IPS DF 6.9 (cell line): ENCODE results near the gene IKZF3.
"Not testable (repeated sequence)": the region's sequence is repeated elsewhere in the genome, so short reads cannot be mapped to it uniquely, and the experiment has no call there.

ENCODE experiments used
- DNase-seq: peaks from one replicate; pipeline ENCODE4 v3.0.0-alpha.2; 2013; ENCODE audit warnings: low read depth, low spot score
- H3K27ac ChIP-seq: one replicate; pipeline ENCODE4 v1.5.1; 2013; ENCODE audit warnings: low read length, control low read depth
- H3K27me3 ChIP-seq: 2 replicates; pipeline ENCODE4 v1.6.1; 2013; ENCODE audit warnings: mild to moderate bottlenecking, low read length; ENCODE audit not compliant: control insufficient read depth, insufficient read depth
- H3K36me3 ChIP-seq: 2 replicates; pipeline ENCODE4 v1.6.1; 2013; ENCODE audit warnings: low read length; ENCODE audit not compliant: control insufficient read depth, insufficient read depth
- H3K4me1 ChIP-seq: 2 replicates; pipeline ENCODE4 v1.6.1; 2013; ENCODE audit warnings: low read length; ENCODE audit not compliant: control insufficient read depth, insufficient read depth
- H3K4me3 ChIP-seq: 2 replicates; pipeline ENCODE4 v1.5.1; 2013; ENCODE audit warnings: mild to moderate bottlenecking, low read length
- H3K9me3 ChIP-seq: 2 replicates; pipeline ENCODE4 v1.6.1; 2013; ENCODE audit warnings: low read length, inconsistent platforms; ENCODE audit not compliant: control insufficient read depth, insufficient read depth
- WGBS: extraction: QIAGEN DNeasy Blood & Tissue Kit; methylation state at CpG from one replicate; pipeline ENCODE4 v1.1.7; 2013; ENCODE audit warnings: mixed read lengths, missing lambda C conversion rate; ENCODE audit not compliant: insufficient read length, insufficient coverage; 5-methylcytosine and 5-hydroxymethylcytosine counted together

The IKZF3 gene

DNA sequence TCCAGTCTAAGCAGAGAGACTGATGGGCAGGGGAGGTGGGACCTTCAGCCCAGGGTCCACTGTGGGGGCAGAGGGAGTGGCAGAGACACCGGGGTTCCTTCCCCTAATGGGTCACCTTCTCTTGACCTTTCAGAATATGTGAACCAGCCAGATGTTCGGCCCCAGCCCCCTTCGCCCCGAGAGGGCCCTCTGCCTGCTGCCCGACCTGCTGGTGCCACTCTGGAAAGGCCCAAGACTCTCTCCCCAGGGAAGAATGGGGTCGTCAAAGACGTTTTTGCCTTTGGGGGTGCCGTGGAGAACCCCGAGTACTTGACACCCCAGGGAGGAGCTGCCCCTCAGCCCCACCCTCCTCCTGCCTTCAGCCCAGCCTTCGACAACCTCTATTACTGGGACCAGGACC lies 136.6 kb downstream of the IKZF3 start:
- Histone ChIP-seq H3K4me3 (no peak overlapping the region), H3K27me3 (no peaks in the 10 kb centered on the region), H3K36me3 (peaks cover 36% of the 10 kb centered on the region), H3K27ac (no peak overlapping the region), H3K4me1 (0 out of 2 replicates have a peak, but pooled peaks cover 1% of the 10 kb centered on the region), H3K9me3 (no peaks in the 10 kb centered on the region; the same call in 1 of the 2 replicates)
- DNase-seq, result no peak
- no CpG with 5 or more reads among the region's 10 CpGs for WGBS

DNA sequence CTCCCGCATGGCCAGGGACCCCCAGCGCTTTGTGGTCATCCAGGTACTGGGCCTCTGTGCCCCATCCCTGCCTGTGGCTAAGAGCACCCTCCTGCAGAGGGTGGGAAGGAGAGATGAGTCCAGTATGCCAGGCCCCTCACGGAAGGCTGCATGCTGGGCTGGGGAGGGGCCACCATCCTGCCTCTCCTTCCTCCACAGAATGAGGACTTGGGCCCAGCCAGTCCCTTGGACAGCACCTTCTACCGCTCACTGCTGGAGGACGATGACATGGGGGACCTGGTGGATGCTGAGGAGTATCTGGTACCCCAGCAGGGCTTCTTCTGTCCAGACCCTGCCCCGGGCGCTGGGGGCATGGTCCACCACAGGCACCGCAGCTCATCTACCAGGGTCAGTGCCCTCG lies 137.5 kb downstream of the IKZF3 start:
- no peak overlapping the region for H3K27ac ChIP-seq
- no CpG with 5 or more reads among the region's 9 CpGs for WGBS
- no peaks in the 10 kb centered on the region; the same call in 1 of the 2 replicates for H3K9me3 ChIP-seq
- no peak overlapping the region for H3K4me3 ChIP-seq
- no peak for DNase-seq
- H3K27me3 ChIP-seq, result no peaks in the 10 kb centered on the region
- 0 out of 2 replicates have a peak, but pooled peaks cover 1% of the 10 kb centered on the region for H3K4me1 ChIP-seq
- peaks cover 36% of the 10 kb centered on the region for H3K36me3 ChIP-seq

DNA sequence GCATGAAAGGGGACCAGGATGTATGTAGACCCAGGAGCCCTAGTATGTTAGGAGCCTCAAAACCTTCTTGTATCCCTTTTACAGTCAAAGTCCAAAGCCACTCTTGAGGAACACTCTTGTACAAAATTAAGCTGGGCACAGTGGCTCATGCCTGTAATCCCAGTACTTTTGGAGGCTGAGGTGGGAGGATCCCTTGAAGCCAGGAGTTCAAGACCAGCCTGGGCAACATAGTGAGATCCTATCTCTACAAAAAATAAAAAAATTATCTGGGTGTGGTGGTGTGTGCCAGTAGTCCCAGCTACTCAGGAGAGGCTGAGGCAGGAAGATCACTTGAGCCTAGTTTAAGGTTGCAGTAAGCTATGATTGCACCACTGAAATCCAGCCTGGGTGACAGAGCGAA lies 138.2 kb downstream of the IKZF3 start:
- WGBS, result no CpG with 5 or more reads among the region's 1 CpG
- not testable (repeated sequence) for H3K4me1 ChIP-seq, H3K27me3 ChIP-seq, DNase-seq, H3K4me3 ChIP-seq, H3K27ac ChIP-seq, H3K9me3 ChIP-seq
- peaks cover 36% of the 10 kb centered on the region for H3K36me3 ChIP-seq

DNA sequence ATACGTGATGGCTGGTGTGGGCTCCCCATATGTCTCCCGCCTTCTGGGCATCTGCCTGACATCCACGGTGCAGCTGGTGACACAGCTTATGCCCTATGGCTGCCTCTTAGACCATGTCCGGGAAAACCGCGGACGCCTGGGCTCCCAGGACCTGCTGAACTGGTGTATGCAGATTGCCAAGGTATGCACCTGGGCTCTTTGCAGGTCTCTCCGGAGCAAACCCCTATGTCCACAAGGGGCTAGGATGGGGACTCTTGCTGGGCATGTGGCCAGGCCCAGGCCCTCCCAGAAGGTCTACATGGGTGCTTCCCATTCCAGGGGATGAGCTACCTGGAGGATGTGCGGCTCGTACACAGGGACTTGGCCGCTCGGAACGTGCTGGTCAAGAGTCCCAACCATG lies 139.4 kb downstream of the IKZF3 start:
- 0 out of 2 replicates have a peak, but pooled peaks cover 1% of the 10 kb centered on the region for H3K4me1 ChIP-seq
- WGBS, result no CpG with 5 or more reads among the region's 13 CpGs
- no peaks in the 10 kb centered on the region for H3K27me3 ChIP-seq
- no peak for DNase-seq
- no peaks in the 10 kb centered on the region; the same call in 1 of the 2 replicates for H3K9me3 ChIP-seq
- no peak overlapping the region for H3K4me3 ChIP-seq
- H3K27ac ChIP-seq, result no peak overlapping the region
- peaks cover 39% of the 10 kb centered on the region for H3K36me3 ChIP-seq

DNA sequence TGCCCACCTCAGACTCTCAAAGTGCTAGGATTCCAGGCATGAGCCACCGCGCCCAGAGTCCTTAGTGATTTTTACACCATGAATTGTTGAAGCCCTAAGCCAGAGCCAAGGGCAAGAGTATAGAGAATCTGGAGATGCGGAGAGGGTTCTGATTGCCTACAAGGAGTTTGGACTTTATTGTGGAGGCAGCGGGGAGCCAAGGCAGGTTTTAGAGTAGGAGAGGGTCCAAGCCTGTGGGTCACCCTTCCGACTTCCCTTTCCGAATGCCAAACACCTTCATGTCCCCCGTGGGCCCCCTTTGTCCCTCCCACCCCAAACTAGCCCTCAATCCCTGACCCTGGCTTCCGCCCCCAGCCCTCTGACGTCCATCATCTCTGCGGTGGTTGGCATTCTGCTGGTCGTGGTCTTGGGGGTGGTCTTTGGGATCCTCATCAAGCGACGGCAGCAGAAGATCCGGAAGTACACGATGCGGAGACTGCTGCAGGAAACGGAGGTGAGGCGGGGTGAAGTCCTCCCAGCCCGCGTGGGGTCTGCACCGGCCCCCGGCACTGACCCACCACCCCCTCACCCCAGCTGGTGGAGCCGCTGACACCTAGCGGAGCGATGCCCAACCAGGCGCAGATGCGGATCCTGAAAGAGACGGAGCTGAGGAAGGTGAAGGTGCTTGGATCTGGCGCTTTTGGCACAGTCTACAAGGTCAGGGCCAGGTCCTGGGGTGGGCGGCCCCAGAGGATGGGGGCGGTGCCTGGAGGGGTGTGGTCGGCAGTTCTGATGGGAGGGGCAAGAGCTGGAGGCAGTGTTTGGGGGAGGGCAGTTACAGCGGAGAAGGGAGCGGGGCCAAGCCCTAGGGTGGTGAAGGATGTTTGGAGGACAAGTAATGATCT lies 140.9 kb downstream of the IKZF3 start:
- no peak overlapping the region for H3K27ac ChIP-seq
- H3K36me3 ChIP-seq, result peaks cover 41% of the 10 kb centered on the region
- no peaks in the 10 kb centered on the region for H3K27me3 ChIP-seq
- 0 out of 2 replicates have a peak, but pooled peaks cover 1% of the 10 kb centered on the region for H3K4me1 ChIP-seq
- no peaks in the 10 kb centered on the region; the same call in 1 of the 2 replicates for H3K9me3 ChIP-seq
- DNase-seq, result no peak
- WGBS, result no CpG with 5 or more reads among the region's 34 CpGs
- H3K4me3 ChIP-seq, result no peak overlapping the region

DNA sequence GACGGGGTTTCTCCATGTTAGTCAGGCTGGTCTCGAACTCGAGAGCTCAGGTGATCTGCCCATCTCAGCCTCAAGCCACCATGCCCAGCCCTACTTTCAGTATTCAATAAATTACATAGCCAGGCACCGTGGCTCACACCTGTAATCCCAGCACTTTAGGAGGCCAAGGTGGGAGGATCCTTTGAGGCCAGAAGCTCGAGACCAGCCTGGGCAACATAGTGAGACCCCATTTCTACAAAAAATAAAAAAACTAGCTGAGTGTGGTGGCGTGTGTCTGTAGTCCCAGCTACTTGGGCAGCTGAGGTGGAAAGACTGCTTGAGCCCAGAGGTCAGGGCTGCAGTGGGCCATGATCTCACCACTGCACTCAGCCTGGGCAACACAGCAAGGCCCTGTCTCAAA lies 142.0 kb downstream of the IKZF3 start:
- Histone ChIP-seq H3K27me3 (no peaks in the 10 kb centered on the region), H3K9me3 (no peaks in the 10 kb centered on the region), H3K4me1 (0 out of 2 replicates have a peak, but pooled peaks cover 1% of the 10 kb centered on the region), H3K36me3 (peaks cover 33% of the 10 kb centered on the region), H3K27ac (no peak overlapping the region), H3K4me3 (no peak overlapping the region)
- no peak for DNase-seq
- WGBS, result no CpG with 5 or more reads among the region's 6 CpGs

DNA sequence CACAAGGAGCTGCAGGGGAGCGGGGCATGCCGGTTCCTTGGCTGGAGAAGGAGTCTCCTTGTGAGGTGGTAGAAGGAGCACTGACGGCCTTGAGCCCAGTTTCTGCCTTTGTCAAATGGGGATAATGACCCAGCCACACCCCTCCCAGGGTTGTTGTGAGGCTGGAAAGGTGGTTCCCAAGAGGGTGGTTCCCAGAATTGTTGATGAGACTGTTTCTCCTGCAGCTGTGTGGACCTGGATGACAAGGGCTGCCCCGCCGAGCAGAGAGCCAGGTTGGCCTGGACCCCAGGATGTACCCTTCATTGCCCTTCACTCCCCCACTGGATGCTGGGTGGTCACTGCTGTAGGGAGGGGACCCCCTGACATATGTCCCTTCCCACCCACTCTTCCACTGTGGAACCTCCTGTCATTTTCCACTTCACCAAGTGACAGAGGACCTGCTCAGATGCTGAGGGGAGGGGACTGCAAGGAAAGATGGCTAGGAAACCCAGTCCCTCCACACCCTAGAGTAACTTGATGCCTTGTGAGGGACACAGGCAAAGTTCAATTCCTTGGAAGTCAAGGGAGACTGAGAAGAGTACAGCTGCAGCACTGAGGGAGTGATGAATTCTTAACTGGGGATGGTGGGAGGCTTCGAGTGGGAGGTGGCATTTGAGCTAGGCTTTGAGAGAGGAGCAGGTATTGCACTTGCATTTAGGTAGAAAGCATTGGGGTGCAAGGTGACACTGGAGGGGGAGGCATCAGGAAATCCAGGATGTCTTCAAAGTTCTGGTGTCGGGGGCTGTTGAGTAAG lies 144.4 kb downstream of the IKZF3 start:
- DNase-seq, result no peak
- H3K36me3 ChIP-seq, result peaks cover 34% of the 10 kb centered on the region
- no peak overlapping the region for H3K27ac ChIP-seq
- H3K9me3 ChIP-seq, result no peaks in the 10 kb centered on the region
- no peaks in the 10 kb centered on the region for H3K27me3 ChIP-seq
- no peak overlapping the region for H3K4me3 ChIP-seq
- 0 out of 2 replicates have a peak, but pooled peaks cover 1% of the 10 kb centered on the region for H3K4me1 ChIP-seq
- WGBS, result no CpG with 5 or more reads among the region's 7 CpGs

DNA sequence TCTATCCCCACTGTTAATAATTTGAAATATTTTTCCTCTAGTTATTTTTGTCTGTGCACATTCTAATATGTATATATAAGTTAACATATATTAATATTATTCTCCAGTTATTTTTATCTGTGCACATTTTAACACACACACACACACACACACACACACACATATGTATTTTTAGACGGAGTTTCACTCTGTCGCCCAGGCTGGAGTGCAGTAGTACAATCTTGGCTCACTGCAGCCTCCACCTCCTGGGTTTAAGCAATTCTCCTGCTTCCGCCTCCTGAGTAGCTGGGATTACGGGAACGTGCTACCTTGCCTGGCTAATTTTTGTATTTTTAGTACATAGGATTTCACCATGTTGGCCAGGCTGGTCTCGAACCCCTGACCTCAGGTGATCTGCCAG lies 146.5 kb downstream of the IKZF3 start:
- H3K4me3 ChIP-seq, result no peak overlapping the region
- no CpG with 5 or more reads among the region's 6 CpGs for WGBS
- peaks cover 30% of the 10 kb centered on the region for H3K36me3 ChIP-seq
- H3K4me1 ChIP-seq, result no peaks in the 10 kb centered on the region
- H3K9me3 ChIP-seq, result no peaks in the 10 kb centered on the region
- DNase-seq, result no peak
- H3K27me3 ChIP-seq, result no peaks in the 10 kb centered on the region
- no peak overlapping the region for H3K27ac ChIP-seq

DNA sequence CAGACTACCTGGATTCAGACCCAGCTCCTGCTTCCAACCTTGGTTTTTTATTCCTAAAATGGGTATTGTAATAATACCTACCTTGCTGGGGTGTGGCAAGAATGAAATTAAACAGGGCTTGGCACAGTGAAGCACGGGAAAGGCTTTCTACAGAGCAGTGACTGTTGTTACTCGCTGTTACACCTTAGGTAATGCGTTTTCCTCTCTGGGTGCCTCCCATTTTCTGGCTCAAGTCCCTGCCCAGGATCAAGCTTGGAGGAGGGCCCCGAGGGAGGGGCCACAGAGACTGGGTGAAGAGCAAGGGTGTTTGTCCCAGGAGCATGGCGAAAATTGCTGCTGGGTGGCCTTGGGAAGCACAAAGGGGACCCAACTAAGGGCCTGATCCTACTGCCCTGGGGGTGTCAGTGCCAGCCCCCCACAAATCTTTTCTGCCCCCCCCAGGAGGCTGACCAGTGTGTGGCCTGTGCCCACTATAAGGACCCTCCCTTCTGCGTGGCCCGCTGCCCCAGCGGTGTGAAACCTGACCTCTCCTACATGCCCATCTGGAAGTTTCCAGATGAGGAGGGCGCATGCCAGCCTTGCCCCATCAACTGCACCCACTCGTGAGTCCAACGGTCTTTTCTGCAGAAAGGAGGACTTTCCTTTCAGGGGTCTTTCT lies 147.1 kb downstream of the IKZF3 start:
- Histone ChIP-seq H3K27ac (no peak overlapping the region), H3K27me3 (no peaks in the 10 kb centered on the region), H3K9me3 (no peaks in the 10 kb centered on the region), H3K4me3 (no peak overlapping the region), H3K36me3 (peaks cover 34% of the 10 kb centered on the region), H3K4me1 (no peaks in the 10 kb centered on the region)
- WGBS, result no CpG with 5 or more reads among the region's 11 CpGs
- DNase-seq, result no peak
